ENCODE results near the gene ABITRAM. TPM values are rescaled to one million over a fixed set of nuclear protein-coding genes. Genes with fewer than 3 reads are reported as not detected.

The ABITRAM gene
- total RNA-seq, 4 donors from 2014 or later: 18.5 to 42.9 (median 19.1) TPM

- H3K27ac ChIP-seq: no peak overlapping the region
- intact Hi-C loops (cut with DNase I): no loop called here
- H3K27me3 ChIP-seq: no peaks in the 10 kb centered on the region
- no peak for DNase-seq
- H3K4me3 ChIP-seq (replicated peaks in 1 of 3): no peak overlapping the region
- no peaks in the 10 kb centered on the region for H3K9me3 ChIP-seq
- no peaks in the 10 kb centered on the region for H3K4me1 ChIP-seq
- no peak for TF ChIP-seq POLR2A (IDR thresholded peaks at IDR 0.05)
- TF ChIP-seq, protein P1, sequence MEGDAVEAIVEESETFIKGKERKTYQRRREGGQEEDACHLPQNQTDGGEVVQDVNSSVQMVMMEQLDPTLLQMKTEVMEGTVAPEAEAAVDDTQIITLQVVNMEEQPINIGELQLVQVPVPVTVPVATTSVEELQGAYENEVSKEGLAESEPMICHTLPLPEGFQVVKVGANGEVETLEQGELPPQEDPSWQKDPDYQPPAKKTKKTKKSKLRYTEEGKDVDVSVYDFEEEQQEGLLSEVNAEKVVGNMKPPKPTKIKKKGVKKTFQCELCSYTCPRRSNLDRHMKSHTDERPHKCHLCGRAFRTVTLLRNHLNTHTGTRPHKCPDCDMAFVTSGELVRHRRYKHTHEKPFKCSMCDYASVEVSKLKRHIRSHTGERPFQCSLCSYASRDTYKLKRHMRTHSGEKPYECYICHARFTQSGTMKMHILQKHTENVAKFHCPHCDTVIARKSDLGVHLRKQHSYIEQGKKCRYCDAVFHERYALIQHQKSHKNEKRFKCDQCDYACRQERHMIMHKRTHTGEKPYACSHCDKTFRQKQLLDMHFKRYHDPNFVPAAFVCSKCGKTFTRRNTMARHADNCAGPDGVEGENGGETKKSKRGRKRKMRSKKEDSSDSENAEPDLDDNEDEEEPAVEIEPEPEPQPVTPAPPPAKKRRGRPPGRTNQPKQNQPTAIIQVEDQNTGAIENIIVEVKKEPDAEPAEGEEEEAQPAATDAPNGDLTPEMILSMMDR (IDR thresholded peaks at IDR 0.05): no peak
- H3K36me3 ChIP-seq: peaks cover 17 to 30% of the 10 kb centered on the region in 2 donors
These were observed 49.7 kb downstream of the ABITRAM start for GRCh38 chr9:108983885-108984284.

Other genes starting within 250 kb of the ABITRAM start
- under 1 TPM in 2 of 4 donors, not detected in 2; 0.33 to 0.54 TPM for gene ACTL7B, start 78.4 kb upstream of the ABITRAM start, total RNA-seq
- gene ACTL7A, start 72.1 kb upstream of the ABITRAM start, total RNA-seq: under 1 TPM in 1 of 4 donors, not detected in 3; 0.67 TPM
- 10 to 100 TPM; 31.3 to 37.8 (median 34.4) TPM for gene ELP1, start 276 bp upstream of the ABITRAM start, total RNA-seq
- 100 to 1,000 TPM; 106 to 231 (median 156) TPM for gene CTNNAL1, start 79.1 kb downstream of the ABITRAM start, total RNA-seq
- gene TMEM245, start 185.5 kb downstream of the ABITRAM start, total RNA-seq: 100 to 1,000 TPM; 222 to 549 (median 318) TPM
- gene FRRS1L, start 232.8 kb downstream of the ABITRAM start, total RNA-seq: 10 to 100 TPM in 1 of 4 donors, 1 to 10 TPM in 1, under 1 TPM in 2; 0.33 to 11.2 (median 1.4) TPM